Measurements from ENCODE around the gene SOX6. TPM values are rescaled to one million over a fixed set of nuclear protein-coding genes. Genes with fewer than 3 reads are reported as not detected.

The SOX6 gene
- polyA plus RNA-seq, 1 of the 3 experiments (the other 2 are of a cell fraction): 0.03 TPM

DNA sequence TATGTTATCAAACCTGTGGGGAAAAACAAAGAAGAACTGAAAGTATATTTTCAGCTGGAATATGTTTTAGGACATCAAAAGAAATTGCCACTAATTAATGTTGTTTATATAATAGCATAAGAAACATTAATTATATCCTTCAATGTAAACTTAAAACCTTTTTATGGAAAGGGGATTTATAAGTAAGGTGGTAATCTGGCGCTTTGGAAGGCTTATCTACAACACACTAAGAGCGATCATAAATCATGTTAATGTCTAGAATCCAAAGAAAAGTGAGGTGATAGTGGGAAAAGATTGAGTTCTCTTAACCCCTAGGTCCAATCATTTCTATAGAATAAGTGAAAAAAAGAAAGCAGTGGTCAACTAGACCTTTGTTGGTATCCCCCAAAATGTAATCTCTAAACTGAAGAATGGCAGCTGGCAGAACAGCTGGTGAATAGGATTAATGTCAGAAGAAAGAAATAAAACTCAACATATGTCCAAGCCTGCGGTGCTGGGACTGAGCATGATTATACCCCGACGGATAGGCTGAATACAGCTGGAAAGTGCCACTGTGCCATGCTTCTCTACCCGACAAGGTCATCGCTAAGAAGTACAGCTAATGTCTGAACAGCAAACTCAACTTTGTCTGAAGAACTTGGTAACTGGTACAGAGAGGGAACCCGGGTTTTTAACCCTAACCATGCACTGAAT lies 64.0 kb downstream of the SOX6 start:
- no peaks in the 10 kb centered on the region for H3K9me3 ChIP-seq
- no peak overlapping the region for H2AFZ ChIP-seq (ENCODE audit: low read depth)
- H3K4me2 ChIP-seq: no peak overlapping the region
- no peak overlapping the region for H3K4me3 ChIP-seq (ENCODE audit: low read depth in 2 of 2, low read length in 1 of 2)
- no peak for TF ChIP-seq TEAD4 (IDR thresholded peaks at IDR 0.05; ENCODE audit: borderline replicate concordance, insufficient read depth)
- TF ChIP-seq NRF1 (IDR thresholded peaks at IDR 0.05; ENCODE audit: low read depth, low read length): no peak
- WGBS (ENCODE audit: low lambda C conversion rate): 69% methylated on average over 7 of the region's 8 CpGs
- no peaks in the 10 kb centered on the region; a peak in 1 of 4 replicates for H3K4me1 ChIP-seq (ENCODE audit: control insufficient read depth in 1 of 2, insufficient read depth in 2 of 2, low read depth in 1 of 2, low read length in 1 of 2)
- H3K79me2 ChIP-seq (ENCODE audit: insufficient read depth): no peaks in the 10 kb centered on the region
- ChIA-PET CTCF (interaction anchor here (1.0 kb wide), 1 partner anchor 10 kb away, joined by 3 read pairs; no protein-coding TSS in a partner anchor), POLR2A (no interaction called here)
- H4K20me1 ChIP-seq (ENCODE audit: insufficient read depth): no peaks in the 10 kb centered on the region
- DNase-seq: no peak
- no peak overlapping the region for H3K9ac ChIP-seq
- no peaks in the 10 kb centered on the region for H3K27me3 ChIP-seq (ENCODE audit: insufficient read depth)
- no peaks in the 10 kb centered on the region for H3K9me2 ChIP-seq
- no peaks in the 10 kb centered on the region for H3K36me3 ChIP-seq (replicated peaks in 1 of 2; ENCODE audit: control insufficient read depth in 1 of 2, insufficient read depth in 2 of 2, low read length in 1 of 2)
- H3F3A ChIP-seq (replicated peaks; ENCODE audit: insufficient read depth): no peaks in the 10 kb centered on the region
- no peak overlapping the region for H3K27ac ChIP-seq (ENCODE audit: low read depth in 2 of 2, low read length in 1 of 2)

DNA sequence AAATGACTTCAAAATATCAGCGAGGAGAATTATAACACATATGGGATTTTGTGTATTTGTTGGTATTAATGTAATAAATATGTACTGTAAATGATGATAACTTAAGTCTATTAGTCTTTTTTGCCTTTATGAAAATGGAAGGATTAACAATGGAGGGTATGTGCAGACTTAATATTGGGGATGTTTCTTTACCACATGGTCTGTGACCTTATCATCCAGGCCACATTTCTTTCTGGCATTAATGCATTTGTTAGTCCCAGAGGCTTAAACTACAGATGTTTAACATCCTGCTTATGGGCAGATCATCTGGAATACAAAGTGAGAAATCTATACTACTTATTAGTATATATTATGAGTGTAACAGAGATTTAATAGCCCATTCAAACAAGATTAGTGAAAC lies 64.6 kb downstream of the SOX6 start:
- H3K9me3 ChIP-seq: no peaks in the 10 kb centered on the region
- no peak overlapping the region for H3K27ac ChIP-seq (ENCODE audit: low read depth in 2 of 2, low read length in 1 of 2)
- no peak overlapping the region for H3K4me2 ChIP-seq
- H3K4me1 ChIP-seq (ENCODE audit: control insufficient read depth in 1 of 2, insufficient read depth in 2 of 2, low read depth in 1 of 2, low read length in 1 of 2): no peaks in the 10 kb centered on the region; a peak in 1 of 4 replicates
- ChIA-PET CTCF (interaction anchor here (1.0 kb wide), 1 partner anchor 11 kb away, joined by 3 read pairs; no protein-coding TSS in a partner anchor), POLR2A (no interaction called here)
- DNase-seq: no peak
- no peak overlapping the region for H2AFZ ChIP-seq (ENCODE audit: low read depth)
- 42% methylated on average over 1 of the region's 1 CpG for WGBS (ENCODE audit: low lambda C conversion rate)
- no peaks in the 10 kb centered on the region for H3K36me3 ChIP-seq (replicated peaks in 1 of 2; ENCODE audit: control insufficient read depth in 1 of 2, insufficient read depth in 2 of 2, low read length in 1 of 2)
- H3K79me2 ChIP-seq (ENCODE audit: insufficient read depth): no peaks in the 10 kb centered on the region
- H4K20me1 ChIP-seq (ENCODE audit: insufficient read depth): no peaks in the 10 kb centered on the region
- TF ChIP-seq, protein P1, sequence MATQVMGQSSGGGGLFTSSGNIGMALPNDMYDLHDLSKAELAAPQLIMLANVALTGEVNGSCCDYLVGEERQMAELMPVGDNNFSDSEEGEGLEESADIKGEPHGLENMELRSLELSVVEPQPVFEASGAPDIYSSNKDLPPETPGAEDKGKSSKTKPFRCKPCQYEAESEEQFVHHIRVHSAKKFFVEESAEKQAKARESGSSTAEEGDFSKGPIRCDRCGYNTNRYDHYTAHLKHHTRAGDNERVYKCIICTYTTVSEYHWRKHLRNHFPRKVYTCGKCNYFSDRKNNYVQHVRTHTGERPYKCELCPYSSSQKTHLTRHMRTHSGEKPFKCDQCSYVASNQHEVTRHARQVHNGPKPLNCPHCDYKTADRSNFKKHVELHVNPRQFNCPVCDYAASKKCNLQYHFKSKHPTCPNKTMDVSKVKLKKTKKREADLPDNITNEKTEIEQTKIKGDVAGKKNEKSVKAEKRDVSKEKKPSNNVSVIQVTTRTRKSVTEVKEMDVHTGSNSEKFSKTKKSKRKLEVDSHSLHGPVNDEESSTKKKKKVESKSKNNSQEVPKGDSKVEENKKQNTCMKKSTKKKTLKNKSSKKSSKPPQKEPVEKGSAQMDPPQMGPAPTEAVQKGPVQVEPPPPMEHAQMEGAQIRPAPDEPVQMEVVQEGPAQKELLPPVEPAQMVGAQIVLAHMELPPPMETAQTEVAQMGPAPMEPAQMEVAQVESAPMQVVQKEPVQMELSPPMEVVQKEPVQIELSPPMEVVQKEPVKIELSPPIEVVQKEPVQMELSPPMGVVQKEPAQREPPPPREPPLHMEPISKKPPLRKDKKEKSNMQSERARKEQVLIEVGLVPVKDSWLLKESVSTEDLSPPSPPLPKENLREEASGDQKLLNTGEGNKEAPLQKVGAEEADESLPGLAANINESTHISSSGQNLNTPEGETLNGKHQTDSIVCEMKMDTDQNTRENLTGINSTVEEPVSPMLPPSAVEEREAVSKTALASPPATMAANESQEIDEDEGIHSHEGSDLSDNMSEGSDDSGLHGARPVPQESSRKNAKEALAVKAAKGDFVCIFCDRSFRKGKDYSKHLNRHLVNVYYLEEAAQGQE (IDR thresholded peaks at IDR 0.05; ENCODE audit: low read depth, low read length): no peak
- TF ChIP-seq CHD2 (IDR thresholded peaks at IDR 0.05; ENCODE audit: low read length, partially characterized antibody): no peak
- no peak for TF ChIP-seq TEAD4 (IDR thresholded peaks at IDR 0.05; ENCODE audit: borderline replicate concordance, insufficient read depth)
- TF ChIP-seq POLR2AphosphoS5 (IDR thresholded peaks at IDR 0.05; ENCODE audit: low read depth, low read length): no peak
- H3K9me2 ChIP-seq: no peaks in the 10 kb centered on the region
- no peak overlapping the region for H3K9ac ChIP-seq
- no peaks in the 10 kb centered on the region for H3F3A ChIP-seq (replicated peaks; ENCODE audit: insufficient read depth)
- H3K27me3 ChIP-seq (ENCODE audit: insufficient read depth): no peaks in the 10 kb centered on the region
- H3K4me3 ChIP-seq (ENCODE audit: low read depth in 2 of 2, low read length in 1 of 2): no peak overlapping the region

- TF ChIP-seq SIN3A (IDR thresholded peaks at IDR 0.05; ENCODE audit: borderline replicate concordance, low read depth, low read length): no peak
- no peak for TF ChIP-seq POLR2AphosphoS5 (IDR thresholded peaks at IDR 0.05; ENCODE audit: low read depth, low read length)
- TF ChIP-seq, protein P2, sequence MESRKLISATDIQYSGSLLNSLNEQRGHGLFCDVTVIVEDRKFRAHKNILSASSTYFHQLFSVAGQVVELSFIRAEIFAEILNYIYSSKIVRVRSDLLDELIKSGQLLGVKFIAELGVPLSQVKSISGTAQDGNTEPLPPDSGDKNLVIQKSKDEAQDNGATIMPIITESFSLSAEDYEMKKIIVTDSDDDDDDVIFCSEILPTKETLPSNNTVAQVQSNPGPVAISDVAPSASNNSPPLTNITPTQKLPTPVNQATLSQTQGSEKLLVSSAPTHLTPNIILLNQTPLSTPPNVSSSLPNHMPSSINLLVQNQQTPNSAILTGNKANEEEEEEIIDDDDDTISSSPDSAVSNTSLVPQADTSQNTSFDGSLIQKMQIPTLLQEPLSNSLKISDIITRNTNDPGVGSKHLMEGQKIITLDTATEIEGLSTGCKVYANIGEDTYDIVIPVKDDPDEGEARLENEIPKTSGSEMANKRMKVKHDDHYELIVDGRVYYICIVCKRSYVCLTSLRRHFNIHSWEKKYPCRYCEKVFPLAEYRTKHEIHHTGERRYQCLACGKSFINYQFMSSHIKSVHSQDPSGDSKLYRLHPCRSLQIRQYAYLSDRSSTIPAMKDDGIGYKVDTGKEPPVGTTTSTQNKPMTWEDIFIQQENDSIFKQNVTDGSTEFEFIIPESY (IDR thresholded peaks at IDR 0.05; ENCODE audit: borderline replicate concordance, low read depth): no peak
- TF ChIP-seq FOXJ3 (CRISPR knock-in tag; IDR thresholded peaks at IDR 0.05): no peak
- H3K4me2 ChIP-seq: no peak overlapping the region
- H4K20me1 ChIP-seq (ENCODE audit: insufficient read depth): no peaks in the 10 kb centered on the region
- no peaks in the 10 kb centered on the region for H3K9me3 ChIP-seq
- H2AFZ ChIP-seq (ENCODE audit: low read depth): no peak overlapping the region
- no peaks in the 10 kb centered on the region; a peak in 1 of 4 replicates for H3K4me1 ChIP-seq (ENCODE audit: control insufficient read depth in 1 of 2, insufficient read depth in 2 of 2, low read depth in 1 of 2, low read length in 1 of 2)
- no peaks in the 10 kb centered on the region for H3K36me3 ChIP-seq (replicated peaks in 1 of 2; ENCODE audit: control insufficient read depth in 1 of 2, insufficient read depth in 2 of 2, low read length in 1 of 2)
- no peaks in the 10 kb centered on the region for H3F3A ChIP-seq (replicated peaks; ENCODE audit: insufficient read depth)
- H3K27ac ChIP-seq (ENCODE audit: low read depth in 2 of 2, low read length in 1 of 2): no peak overlapping the region
- H3K4me3 ChIP-seq (ENCODE audit: low read depth in 2 of 2, low read length in 1 of 2): no peak overlapping the region
- no peaks in the 10 kb centered on the region for H3K79me2 ChIP-seq (ENCODE audit: insufficient read depth)
- 58% methylated on average over 3 of the region's 3 CpGs for WGBS (ENCODE audit: low lambda C conversion rate)
- POLR2A ChIA-PET: no interaction called here
- CTCF ChIA-PET: interaction anchor here (1.0 kb wide), 1 partner anchor 12 kb away, joined by 3 read pairs; no protein-coding TSS in a partner anchor
- H3K27me3 ChIP-seq (ENCODE audit: insufficient read depth): no peaks in the 10 kb centered on the region
- H3K9me2 ChIP-seq: no peaks in the 10 kb centered on the region
- no peak for DNase-seq
- no peak overlapping the region for H3K9ac ChIP-seq
These were observed 66.8 kb downstream of the SOX6 start for GRCh38 chr11:16289541-16289940.

Data from SK-N-SH (cell line).